SIG-M5 treated with dmso at 0.1 percent for 504 hours (cell line): ENCODE data around the gene LMNTD2.

Source experiments
- DNase-seq: peaks from one replicate; lab custom pipeline; 2025; ENCODE audit not compliant: unreplicated experiment; lab: John Stamatoyannopoulos, UW

The LMNTD2 gene

GRCh38 chr11:568306-569157, 8.0 kb upstream of the LMNTD2 start:
- peak; percentile 86 for DNase-seq

- DNase-seq, result no peak
Observed at GRCh38 chr11:567629-568292, 7.2 kb upstream of the LMNTD2 start.

- no peak for DNase-seq
Observed at GRCh38 chr11:567011-567628, 6.6 kb upstream of the LMNTD2 start.

- no peak for DNase-seq
Observed at GRCh38 chr11:565921-566509, 5.5 kb upstream of the LMNTD2 start.

- DNase-seq, result no peak
Observed at GRCh38 chr11:563812-564578, 3.5 kb upstream of the LMNTD2 start.

GRCh38 chr11:563066-563811, 2.7 kb upstream of the LMNTD2 start:
- no peak for DNase-seq

- no peak for DNase-seq
Observed at GRCh38 chr11:562046-562645, 1.6 kb upstream of the LMNTD2 start.

- peak; percentile 56 for DNase-seq
Observed at GRCh38 chr11:561148-562003, 838 bp upstream of the LMNTD2 start.

- DNase-seq, result no peak
Observed at GRCh38 chr11:559712-560304, 730 bp downstream of the LMNTD2 start.

GRCh38 chr11:559020-559620, 1.4 kb downstream of the LMNTD2 start:
- DNase-seq, result no peak

- DNase-seq, result no peak
Observed at GRCh38 chr11:558503-558902, 2.0 kb downstream of the LMNTD2 start.

- DNase-seq, result no peak
Observed at GRCh38 chr11:557328-558132, 3.0 kb downstream of the LMNTD2 start.

GRCh38 chr11:556662-557256, 3.8 kb downstream of the LMNTD2 start:
- DNase-seq, result no peak

- no peak for DNase-seq
Observed at GRCh38 chr11:555780-556661, 4.5 kb downstream of the LMNTD2 start.

- no peak for DNase-seq
Observed at GRCh38 chr11:555227-555779, 5.2 kb downstream of the LMNTD2 start.
